HEK293T (cell line): ENCODE data around the gene SPI1.

Experiments
- ARNT ChIP-seq: fragments of 450-650 bp; IDR thresholded peaks from 2 replicates; pipeline ENCODE4 v1.6.1; 2017; ENCODE audit warnings: mild to moderate bottlenecking
- BHLHE40 ChIP-seq: fragments of 450-650 bp; IDR thresholded peaks from 2 replicates; pipeline ENCODE4 v1.6.1; 2016; ENCODE audit warnings: mild to moderate bottlenecking, moderate library complexity, borderline replicate concordance
- FOXK2 ChIP-seq: fragments of 450-650 bp; IDR thresholded peaks from 2 replicates; pipeline ENCODE4 v1.6.1; 2016; ENCODE audit warnings: mild to moderate bottlenecking
- FOXM1 ChIP-seq: fragments of 450-650 bp; IDR thresholded peaks from 2 replicates; pipeline ENCODE4 v1.6.1; 2017; ENCODE audit warnings: mild to moderate bottlenecking, borderline replicate concordance
- HDGF ChIP-seq: fragments of 450-650 bp; IDR thresholded peaks from 2 replicates; pipeline ENCODE4 v1.6.1; 2017; ENCODE audit warnings: antibody characterized with exemption, borderline replicate concordance
- L3MBTL2 ChIP-seq: fragments of 450-650 bp; conservative IDR thresholded peaks from 2 replicates; pipeline ENCODE4 v1.6.1; 2016; ENCODE audit warnings: mild to moderate bottlenecking
- SP1 ChIP-seq: fragments of 450-650 bp; IDR thresholded peaks from 2 replicates; pipeline ENCODE4 v1.6.1; 2017
- SUZ12 ChIP-seq: fragments of 450-650 bp; IDR thresholded peaks from 2 replicates; pipeline ENCODE4 v1.6.1; 2016; ENCODE audit warnings: mild to moderate bottlenecking
- ZNF384 ChIP-seq: fragments of 450-650 bp; IDR thresholded peaks from 2 replicates; pipeline ENCODE4 v1.6.1; 2016

DNA sequence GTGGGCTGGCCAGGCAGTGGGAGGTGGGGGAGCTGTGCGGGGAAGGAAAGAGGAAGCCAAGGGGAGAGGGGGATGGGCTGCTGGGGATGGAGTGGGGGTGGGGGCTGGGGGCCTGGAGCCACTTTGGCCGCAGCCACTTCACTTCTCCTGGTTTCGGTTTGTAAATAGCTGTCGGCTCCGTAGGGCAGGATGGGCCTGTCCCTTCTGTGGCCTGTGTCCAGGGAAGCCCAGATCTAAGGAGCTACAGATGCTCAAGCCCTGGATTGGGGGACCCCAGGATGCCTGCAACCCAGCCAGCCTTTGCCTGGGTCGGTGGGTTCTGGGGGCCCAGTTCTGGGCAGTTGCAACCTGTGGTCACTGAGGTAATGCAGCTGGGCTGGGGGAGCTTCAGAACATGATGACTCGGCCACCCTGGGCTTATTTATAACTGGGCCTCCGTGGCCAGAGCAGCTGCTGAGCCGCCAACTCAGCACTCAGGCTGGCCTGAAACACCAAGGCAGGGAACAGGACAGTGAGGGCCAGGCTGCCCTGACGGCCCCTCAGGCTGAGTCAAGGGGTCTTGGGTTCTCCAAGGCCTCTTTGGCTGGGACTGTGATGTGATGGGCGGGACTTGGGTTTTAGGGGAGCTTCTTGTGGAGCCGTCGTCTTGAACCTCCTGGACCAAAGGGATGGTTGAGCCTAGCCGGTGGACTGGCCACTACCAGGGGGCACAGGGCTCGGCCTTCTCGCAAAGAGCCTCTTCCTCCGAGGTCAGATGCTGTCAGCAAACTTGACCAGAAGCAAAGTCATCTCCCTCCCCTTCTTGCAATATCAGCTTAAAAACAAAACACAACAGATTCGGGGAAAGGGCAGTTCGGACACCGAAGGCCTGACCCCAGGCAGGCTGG, 15.1 kb upstream of the SPI1 start:
- TF ChIP-seq SP1 (no peak), BHLHE40 (no peak), FOXK2 (no peak), SUZ12 (no peak), L3MBTL2 (no peak), ZNF384 (no peak), FOXM1 (no peak), ARNT (no peak), HDGF (no peak)
